HEK293 (cell line): Measurements from ENCODE around the gene UFL1.

Experiments
- CTCF ChIP-seq: fragments of 450-650 bp; formaldehyde crosslinking; IDR thresholded peaks from 2 replicates; pipeline ENCODE4 v1.5.1; 2016; ENCODE audit warnings: missing biosample characterization, missing genetic modification characterization
- TCF7L2 ChIP-seq: IDR thresholded peaks from 2 replicates; pipeline ENCODE4 v1.6.1; 2011; ENCODE audit warnings: low read depth, mild to moderate bottlenecking, inconsistent platforms, low read length, moderate library complexity, borderline replicate concordance
- ZSCAN30 ChIP-seq: fragments of 450-650 bp; IDR thresholded peaks from 2 replicates; pipeline ENCODE4 v1.5.1; 2018; ENCODE audit warnings: missing biosample characterization, mild to moderate bottlenecking, missing genetic modification characterization, moderate library complexity

GRCh38 chr6:96542702-96543101 lies 21.1 kb downstream of the UFL1 start:
- TF ChIP-seq CTCF (tag by site-specific recombination) (0 out of 2 replicates have a peak, but pooled peaks have one; percentile 10), TCF7L2 (no peak), ZSCAN30 (tag by site-specific recombination) (no peak)
